Esophagus squamous epithelium (tissue), 5 donors: ENCODE results near the gene RAP1A. TPM values are rescaled to one million over a fixed set of nuclear protein-coding genes. Genes with fewer than 3 reads are reported as not detected.
A peak's percentile ranks its signal among the peaks of the same experiment; 100 is the strongest.

Experiments used
- DNase-seq: peaks from one replicate; lab custom pipeline; 2025; lab: John Stamatoyannopoulos, UW
- H3K27ac ChIP-seq, 4 donors: fragments of 200-600 bp; sonication (generic); one replicate each; pipeline ENCODE4 v1.5.1; 2016 to 2019; ENCODE audit warnings: mild to moderate bottlenecking in 1 of 4
- H3K27me3 ChIP-seq, 4 donors: fragments of 200-600 bp; sonication (generic); 1 replicate in 3 of 4; 2 replicates in 1 of 4; pipeline versions ENCODE4 v1.5.1 to v1.6.0; 2017 to 2021; ENCODE audit warnings: antibody characterized with exemption in 1 of 4
- H3K36me3 ChIP-seq, 3 donors: fragments of 200-600 bp; sonication (generic); one replicate each; pipeline ENCODE4 v1.5.1; 2016 to 2019
- H3K4me1 ChIP-seq, 3 donors: fragments of 200-600 bp; sonication (generic); one replicate each; pipeline ENCODE4 v1.5.1; 2017 to 2019
- H3K4me3 ChIP-seq, 4 donors: fragments of 200-600 bp; sonication (generic); 1 replicate in 3 of 4; 2 replicates in 1 of 4; pipeline ENCODE4 v1.5.1; 2016 to 2019; ENCODE audit warnings: mild to moderate bottlenecking in 2 of 4, moderate library complexity in 1 of 4
- H3K9me3 ChIP-seq, 3 donors: fragments of 200-600 bp; sonication (generic); one replicate each; pipeline ENCODE4 v1.5.1; 2016 to 2019
- POLR2A ChIP-seq, 4 donors: fragments of 450-650 bp; IDR thresholded peaks; one replicate each; pipeline ENCODE4 v1.6.1; 2017; ENCODE audit warnings: antibody characterized with exemption in 4 of 4, mild to moderate bottlenecking in 4 of 4, moderate library complexity in 3 of 4
- WGBS, 2 donors: methylation state at CpG; one replicate each; pipeline ENCODE4 v1.1.5; 2018; 5-methylcytosine and 5-hydroxymethylcytosine counted together
- intact Hi-C: fragments of 100-400 bp; cut with DNase I; formaldehyde crosslinking; loops from one replicate; pipeline ENCODE4 v1.15.0; 2022
- total RNA-seq, 4 donors: library from RNA; depleted of rRNA; stranded (reverse); fragments of >200 nt; gene quantifications; one replicate each; pipeline ENCODE4 v1.1.0, GENCODE V29; 2016
- TF ChIP-seq, protein P1 (sequence below), 6 experiments: fragments of 450-650 bp in 4 of 6; fragments of 200-600 bp in 2 of 6; sonication (generic) in 2 of 6; IDR thresholded peaks; one replicate each; pipeline ENCODE4 v1.5.1; 2016 to 2019; ENCODE audit warnings: antibody characterized with exemption in 6 of 6, mild to moderate bottlenecking in 4 of 6, moderate library complexity in 4 of 6
- donor health status: DM: yes; HTN: yes; CAD: no.

Gene RAP1A
- total RNA-seq, 4 donors from 2014 or later: 24.3 to 111 (median 43.3) TPM

- Histone ChIP-seq H3K27me3 (no peaks in the 10 kb centered on the region), H3K27ac (peak overlapping the region in 1 of 4 donors; percentile 42), H3K4me3 (no peak overlapping the region), H3K36me3 (peaks cover 0 to 94% (median 0%) of the 10 kb centered on the region in 3 donors), H3K4me1 (peaks cover 0 to 9% (median 0%) of the 10 kb centered on the region in 3 donors), H3K9me3 (no peaks in the 10 kb centered on the region)
- TF ChIP-seq POLR2A (IDR thresholded peaks at IDR 0.05): no peak
- TF ChIP-seq, protein P1, sequence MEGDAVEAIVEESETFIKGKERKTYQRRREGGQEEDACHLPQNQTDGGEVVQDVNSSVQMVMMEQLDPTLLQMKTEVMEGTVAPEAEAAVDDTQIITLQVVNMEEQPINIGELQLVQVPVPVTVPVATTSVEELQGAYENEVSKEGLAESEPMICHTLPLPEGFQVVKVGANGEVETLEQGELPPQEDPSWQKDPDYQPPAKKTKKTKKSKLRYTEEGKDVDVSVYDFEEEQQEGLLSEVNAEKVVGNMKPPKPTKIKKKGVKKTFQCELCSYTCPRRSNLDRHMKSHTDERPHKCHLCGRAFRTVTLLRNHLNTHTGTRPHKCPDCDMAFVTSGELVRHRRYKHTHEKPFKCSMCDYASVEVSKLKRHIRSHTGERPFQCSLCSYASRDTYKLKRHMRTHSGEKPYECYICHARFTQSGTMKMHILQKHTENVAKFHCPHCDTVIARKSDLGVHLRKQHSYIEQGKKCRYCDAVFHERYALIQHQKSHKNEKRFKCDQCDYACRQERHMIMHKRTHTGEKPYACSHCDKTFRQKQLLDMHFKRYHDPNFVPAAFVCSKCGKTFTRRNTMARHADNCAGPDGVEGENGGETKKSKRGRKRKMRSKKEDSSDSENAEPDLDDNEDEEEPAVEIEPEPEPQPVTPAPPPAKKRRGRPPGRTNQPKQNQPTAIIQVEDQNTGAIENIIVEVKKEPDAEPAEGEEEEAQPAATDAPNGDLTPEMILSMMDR (IDR thresholded peaks at IDR 0.05): no peak
- 68 to 73% methylated on average over 9 of the region's 9 CpGs for WGBS, 2 donors
- intact Hi-C loops: no loop called here
- DNase-seq: no peak
Measured at GRCh38 chr1:111707906-111708305, 88.3 kb downstream of the RAP1A start.

GRCh38 chr1:111709986-111710385 lies 90.4 kb downstream of the RAP1A start:
- 68 to 70% methylated on average over 1 of the region's 1 CpG for WGBS, 2 donors
- intact Hi-C loops: loop anchor here (5.0 kb wide), 1 partner anchor 37 kb away; no protein-coding TSS in a partner anchor
- H3K4me3 ChIP-seq: no peak overlapping the region

GRCh38 chr1:111716333-111716732 lies 96.7 kb downstream of the RAP1A start:
- H3K9me3 ChIP-seq: no peaks in the 10 kb centered on the region
- intact Hi-C loops: no loop called here
- TF ChIP-seq, protein P1 (IDR thresholded peaks at IDR 0.05): no peak
- no peak for TF ChIP-seq POLR2A (IDR thresholded peaks at IDR 0.05)
- H3K36me3 ChIP-seq: peaks cover 0 to 21% (median 0%) of the 10 kb centered on the region in 3 donors
- H3K27ac ChIP-seq: no peak overlapping the region
- DNase-seq: no peak
- no peak overlapping the region for H3K4me3 ChIP-seq
- 65 to 76% methylated on average over 3 of the region's 3 CpGs for WGBS, 2 donors
- no peaks in the 10 kb centered on the region for H3K27me3 ChIP-seq
- H3K4me1 ChIP-seq: peaks cover 13 to 26% (median 22%) of the 10 kb centered on the region in 3 donors

More at GRCh38 chr1:111709986-111710385, 90.4 kb downstream of the RAP1A start:
- H3K27ac ChIP-seq: no peak overlapping the region
- H3K9me3 ChIP-seq: no peaks in the 10 kb centered on the region
- TF ChIP-seq POLR2A (IDR thresholded peaks at IDR 0.05): no peak
- TF ChIP-seq, protein P1 (IDR thresholded peaks at IDR 0.05): no peak
- peaks cover 0 to 10% (median 0%) of the 10 kb centered on the region in 3 donors for H3K4me1 ChIP-seq
- peaks cover 0 to 74% (median 0%) of the 10 kb centered on the region in 3 donors for H3K36me3 ChIP-seq
- H3K27me3 ChIP-seq: no peaks in the 10 kb centered on the region
- DNase-seq: no peak

GRCh38 chr1:111717450-111717849 lies 97.9 kb downstream of the RAP1A start:
- Histone ChIP-seq H3K4me3 (no peak overlapping the region), H3K4me1 (peaks cover 15 to 37% (median 32%) of the 10 kb centered on the region in 3 donors), H3K9me3 (no peaks in the 10 kb centered on the region), H3K36me3 (peaks cover 0 to 14% (median 0%) of the 10 kb centered on the region in 3 donors), H3K27me3 (no peaks in the 10 kb centered on the region), H3K27ac (no peak overlapping the region)
- TF ChIP-seq POLR2A (IDR thresholded peaks at IDR 0.05): no peak
- TF ChIP-seq, protein P1 (IDR thresholded peaks at IDR 0.05): no peak
- 90 to 96% methylated on average over 2 of the region's 2 CpGs for whole genome bisulfite sequencing, 2 donors
- DNase-seq: no peak
- intact Hi-C loops: no loop called here

DNA sequence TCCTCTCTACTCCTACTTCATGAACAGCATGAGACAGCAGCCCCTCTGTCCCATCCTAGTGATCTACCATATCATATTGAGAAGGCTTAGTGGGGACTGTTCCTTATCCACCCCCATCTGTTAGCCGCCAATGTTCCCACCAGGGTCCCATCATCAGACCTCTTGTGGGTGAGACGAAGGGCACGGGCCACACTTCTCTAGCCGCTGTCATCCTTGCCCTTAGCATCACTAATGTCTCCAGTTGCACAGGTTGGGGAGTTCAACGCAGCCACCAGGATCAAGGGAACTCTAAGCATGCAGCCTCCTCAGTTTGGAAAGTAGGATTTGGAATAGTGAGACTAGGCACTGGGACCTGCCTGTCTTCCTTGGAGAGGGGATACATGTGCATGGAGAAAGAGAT lies 99.5 kb downstream of the RAP1A start:
- no peaks in the 10 kb centered on the region for H3K9me3 ChIP-seq
- 100% methylated on average over 2 of the region's 5 CpGs; no CpG with 5 or more reads in 1 of the 2 donors for WGBS, 2 donors
- intact Hi-C loops: no loop called here
- H3K4me3 ChIP-seq: no peak overlapping the region
- TF ChIP-seq POLR2A (IDR thresholded peaks at IDR 0.05): no peak
- no peak for DNase-seq
- H3K36me3 ChIP-seq: peaks cover 0 to 10% (median 0%) of the 10 kb centered on the region in 3 donors
- H3K4me1 ChIP-seq: peaks cover 16 to 54% (median 32%) of the 10 kb centered on the region in 3 donors
- H3K27ac ChIP-seq: peak overlapping the region in 1 of 4 donors; percentile 42
- H3K27me3 ChIP-seq: no peaks in the 10 kb centered on the region
